Activated T-cell treated with anti-CD3 and anti-CD28 coated beads for 4 hours (primary cell): Measurements from ENCODE around the gene ZIC3.

Source experiments
- DNase-seq: peaks from one replicate; pipeline ENCODE4 v3.0.0-alpha.2; 2020

The ZIC3 gene

DNA sequence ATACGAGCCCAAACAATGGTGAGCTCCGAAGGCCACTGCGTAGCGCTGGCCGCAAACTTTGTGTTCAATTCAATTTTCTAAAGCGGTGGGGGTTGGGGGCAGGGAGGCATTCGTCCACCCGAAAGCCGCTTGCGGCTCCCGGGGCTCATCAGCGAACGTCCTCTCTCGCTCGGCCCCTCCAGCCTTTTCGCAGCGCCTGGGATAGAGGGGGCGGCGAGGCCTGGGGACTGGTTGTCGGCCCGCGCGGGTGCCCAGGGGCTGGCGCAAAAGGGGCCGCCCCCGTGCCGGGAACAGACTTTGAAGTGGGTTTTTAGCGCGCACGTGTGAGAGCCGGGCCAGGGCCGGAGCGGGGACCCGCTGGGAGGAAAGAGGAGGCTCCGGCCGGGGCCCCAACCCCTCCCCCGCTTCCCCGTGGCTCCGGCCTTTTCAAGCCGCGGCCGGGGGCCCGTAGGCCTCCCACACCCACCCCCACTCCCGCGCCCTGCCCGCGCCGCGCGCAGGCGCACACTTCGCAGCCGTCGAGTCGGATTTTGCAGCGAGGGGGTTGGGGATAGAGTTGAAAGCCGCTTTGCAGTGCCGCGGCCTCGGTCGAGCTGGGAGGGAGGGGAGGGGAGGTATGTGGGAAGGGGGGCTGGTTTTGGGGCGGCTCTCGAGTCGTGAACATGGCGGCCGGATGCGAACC lies 8.3 kb downstream of the ZIC3 start:
- no peak for DNase-seq

DNA sequence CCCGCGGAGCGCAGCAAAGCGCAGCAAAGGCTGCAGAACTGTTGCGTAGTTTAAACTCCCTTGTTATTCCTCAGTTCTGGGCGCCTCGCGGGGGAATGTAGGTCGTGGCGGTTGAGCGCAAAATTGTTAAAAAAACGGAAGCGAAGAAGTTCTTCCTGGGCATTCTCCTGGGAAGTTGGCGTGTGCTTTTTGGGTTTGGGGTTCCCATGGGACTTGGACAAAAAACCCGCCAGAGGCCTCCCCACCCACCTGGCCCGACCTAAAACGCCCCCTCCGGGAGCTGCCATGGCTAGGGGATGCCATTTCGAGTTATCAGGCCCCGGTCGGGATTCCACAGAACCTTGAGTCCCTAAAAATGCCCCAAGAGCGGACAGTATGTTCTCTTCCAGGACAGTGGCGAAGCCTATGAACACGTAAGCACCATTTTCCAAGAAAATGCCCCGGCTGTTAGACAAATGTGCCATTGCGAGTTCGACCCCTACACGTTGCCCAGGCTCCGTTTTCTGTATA lies 8.9 kb downstream of the ZIC3 start:
- DNase-seq, result no peak

DNA sequence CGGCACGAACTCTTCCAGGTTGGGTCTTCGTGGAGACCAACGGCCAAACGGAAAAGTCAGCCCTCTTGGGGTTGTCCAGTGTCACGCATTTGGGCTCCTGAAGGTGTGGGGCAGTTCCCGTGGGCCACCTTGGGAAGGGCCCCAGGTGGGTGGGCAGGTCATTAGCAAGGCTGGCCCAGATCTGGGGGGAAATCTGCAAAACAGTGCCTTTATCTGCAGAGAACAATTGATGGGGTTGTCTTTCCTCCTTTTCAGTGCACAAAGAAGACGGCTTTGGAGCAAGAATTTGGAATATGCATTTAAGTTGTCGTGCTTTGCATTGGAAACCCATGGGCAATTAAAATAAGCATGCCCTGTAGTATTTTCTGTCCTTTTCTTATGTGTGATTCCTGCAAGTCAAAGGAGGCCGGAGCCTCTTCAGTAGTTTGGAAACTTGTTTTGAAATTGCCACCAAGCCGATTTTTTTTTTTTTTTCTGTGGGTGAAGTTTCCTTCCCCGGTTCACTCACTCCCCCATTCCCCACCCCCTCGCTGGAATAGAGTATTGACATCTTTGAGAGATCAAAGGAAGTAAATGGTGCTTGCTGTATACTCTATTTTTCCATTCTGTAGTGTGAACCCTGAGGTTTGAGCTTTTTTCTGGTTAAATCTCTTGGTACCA lies 9.8 kb downstream of the ZIC3 start:
- DNase-seq, result no peak

DNA sequence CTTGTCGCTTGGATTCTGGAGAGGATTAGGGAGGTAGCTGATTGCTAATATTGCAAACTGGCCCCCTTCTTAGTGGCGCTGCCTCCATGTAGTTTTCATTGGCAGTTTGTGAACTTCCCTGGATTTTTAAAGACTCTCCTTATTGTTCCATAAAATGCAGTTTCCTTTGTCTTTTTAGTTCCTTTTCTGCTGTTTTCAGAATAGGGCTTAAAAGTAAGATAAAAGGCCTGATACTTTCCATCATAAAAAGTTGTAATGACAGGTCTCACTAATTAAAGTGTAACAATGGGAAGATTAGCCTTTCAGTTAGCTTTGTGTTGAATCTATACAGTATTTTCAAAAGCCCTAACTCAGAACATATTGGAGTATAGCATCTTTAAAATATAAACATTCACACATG lies 21.2 kb downstream of the ZIC3 start:
- DNase-seq, result no peak

DNA sequence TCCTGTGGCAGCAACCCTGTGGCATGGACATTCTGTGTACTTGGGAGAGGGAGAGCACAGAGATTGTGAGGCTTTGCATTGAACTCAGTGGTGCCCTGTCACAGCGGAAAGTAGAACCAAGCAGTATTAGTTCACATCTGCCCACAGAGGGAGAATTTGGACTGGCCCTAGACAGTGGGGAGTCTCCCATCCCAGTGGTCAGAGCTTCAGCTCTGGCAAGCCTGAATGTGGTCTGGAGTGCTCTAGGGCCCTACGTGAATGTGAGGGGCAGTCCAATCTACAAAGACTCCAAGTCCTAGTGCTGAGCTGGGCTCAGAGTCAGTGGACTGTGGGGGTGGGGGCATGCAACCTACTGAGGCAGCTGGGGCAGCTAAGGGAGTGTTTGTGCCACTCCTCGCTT lies 34.8 kb downstream of the ZIC3 start:
- no peak for DNase-seq
